AML-193 (cell line): ENCODE results near the gene SETD6.
"Not testable (repeated sequence)": the region's sequence is repeated elsewhere in the genome, so short reads cannot be mapped to it uniquely, and the experiment has no call there.

ENCODE experiments used
- DNase-seq, 2 experiments: peaks; one replicate each; lab custom pipeline; 2025; lab: John Stamatoyannopoulos, UW

SETD6 gene

DNA sequence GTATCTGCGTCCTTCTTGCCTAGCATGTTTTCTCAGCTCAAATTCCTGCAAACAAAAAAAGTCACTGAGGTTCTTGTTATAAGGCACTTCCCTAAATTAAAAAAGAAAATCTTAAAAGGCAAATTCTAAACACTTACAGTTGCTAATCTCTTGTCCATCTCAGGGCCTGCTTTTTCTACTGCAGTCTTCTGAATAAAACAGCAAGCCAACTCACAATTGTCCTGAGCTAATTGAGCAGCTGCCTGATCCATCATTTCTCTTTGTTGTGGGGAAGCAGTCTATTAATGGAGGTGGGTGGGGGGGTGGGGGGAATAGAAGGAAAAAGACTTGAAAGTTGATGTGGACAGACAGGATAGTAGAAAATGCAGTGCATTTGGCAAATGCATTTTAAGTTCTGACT lies 27.0 kb downstream of the SETD6 start:
- no peak for DNase-seq

DNA sequence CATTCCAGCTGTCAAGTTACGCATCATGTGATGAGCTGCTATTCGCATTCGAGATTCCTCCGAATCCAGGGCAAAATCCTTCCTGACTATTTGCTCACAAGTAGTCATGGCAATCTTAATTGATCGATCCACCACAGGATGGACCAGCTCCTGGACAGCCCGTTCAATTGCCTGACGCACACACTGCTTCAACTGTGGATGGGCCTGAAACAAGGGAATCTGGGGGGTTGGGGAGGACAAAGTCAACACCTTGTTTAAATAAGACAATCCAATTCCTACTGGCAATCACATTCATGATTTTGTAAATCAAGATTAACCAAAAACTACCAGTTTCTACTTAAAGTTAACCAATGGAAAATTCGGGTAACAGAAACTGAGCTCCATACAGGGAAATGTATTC lies 28.4 kb downstream of the SETD6 start:
- DNase-seq, result no peak

DNA sequence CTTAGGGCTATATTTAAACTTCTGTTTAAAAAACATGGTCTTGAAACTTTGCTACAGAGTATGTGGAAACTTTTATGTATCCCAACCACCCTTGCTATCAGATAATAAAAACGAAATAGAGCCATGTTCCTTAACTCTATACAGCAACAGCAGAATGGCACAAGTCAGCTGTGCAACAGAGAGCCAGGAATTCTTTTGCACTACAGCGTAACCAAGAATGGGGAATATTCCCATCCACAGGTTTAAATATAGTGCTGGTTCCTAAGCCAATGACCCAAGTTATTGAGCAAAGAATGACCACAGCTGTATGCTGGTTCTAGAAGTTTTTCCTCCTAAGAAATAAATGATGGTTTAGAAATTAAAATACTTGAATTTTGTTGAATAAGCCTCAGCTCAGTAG lies 33.1 kb downstream of the SETD6 start:
- DNase-seq, result no peak

DNA sequence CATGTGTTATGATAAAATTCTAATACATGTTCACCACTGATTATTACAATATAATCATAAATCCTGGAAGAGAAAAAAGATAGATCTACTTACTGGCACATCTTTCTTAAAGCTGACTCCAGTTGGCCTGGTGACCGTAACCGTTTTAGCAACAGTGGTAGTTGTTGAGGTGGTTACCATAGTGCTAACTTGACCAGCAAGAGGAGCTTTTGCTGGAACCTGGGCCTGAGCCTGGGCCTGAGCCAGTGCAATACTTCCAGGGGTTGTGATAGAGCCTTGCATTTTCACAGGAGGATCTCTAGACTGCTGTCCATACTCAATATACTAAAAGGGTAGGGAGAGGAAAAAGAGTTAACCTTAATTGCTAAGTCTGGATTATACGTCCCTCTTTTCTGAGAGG lies 36.2 kb downstream of the SETD6 start:
- no peak for DNase-seq

DNA sequence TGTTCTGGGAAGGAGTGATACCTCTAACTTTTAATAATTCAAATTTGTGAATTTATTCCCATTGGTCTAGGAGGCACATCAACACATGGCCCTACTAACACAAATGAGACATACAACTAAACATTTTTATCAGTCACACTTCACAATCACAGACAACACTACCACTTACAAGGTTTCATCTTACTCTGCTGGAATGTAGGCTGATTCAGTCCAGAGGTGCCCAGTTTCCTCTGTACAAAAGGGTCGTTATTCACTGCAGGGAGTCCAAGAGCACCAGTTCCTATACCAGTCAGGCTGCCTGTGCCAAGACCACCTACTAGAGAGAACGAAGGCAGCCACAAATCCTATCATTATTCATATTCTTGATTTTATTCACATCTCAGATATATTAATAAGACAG lies 41.4 kb downstream of the SETD6 start:
- no peak for DNase-seq

DNA sequence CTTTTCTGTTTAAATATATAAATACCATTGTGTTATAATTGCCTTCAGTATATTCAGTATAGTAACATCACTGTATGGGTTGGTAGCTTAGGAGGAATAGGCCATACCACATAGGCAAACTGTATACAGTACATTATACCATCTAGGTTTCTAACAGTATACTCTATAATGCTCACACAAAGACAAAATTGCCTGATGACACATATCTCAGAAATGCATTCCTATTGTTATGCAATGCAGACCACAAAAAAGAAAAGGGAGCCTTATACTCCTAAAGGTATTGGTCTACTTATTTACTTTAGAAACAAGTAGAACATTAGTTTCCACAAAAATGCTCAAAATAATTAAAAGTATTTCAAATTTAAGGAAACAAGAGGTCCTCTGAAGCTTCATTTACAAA lies 47.9 kb downstream of the SETD6 start:
- DNase-seq, result no peak

DNA sequence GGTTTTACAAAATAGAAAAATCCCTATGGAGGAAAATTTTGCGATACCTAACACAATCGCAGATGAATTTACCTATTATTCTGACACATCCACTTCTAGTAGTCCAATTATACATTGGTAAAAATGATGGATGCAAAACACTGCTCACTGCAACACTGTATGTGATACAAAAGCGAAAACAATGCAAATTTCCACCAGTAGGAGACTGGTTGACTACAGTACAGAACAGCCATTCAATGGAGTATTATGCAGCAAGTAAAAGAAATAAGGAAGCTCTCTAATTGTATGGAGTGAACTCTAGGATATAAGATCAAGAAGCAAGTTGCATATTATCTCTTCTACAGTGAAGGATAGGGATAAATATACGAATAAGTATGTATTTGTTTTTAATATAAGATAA lies 48.5 kb downstream of the SETD6 start:
- DNase-seq, result peak in 1 of 2 experiments; percentile 12

DNA sequence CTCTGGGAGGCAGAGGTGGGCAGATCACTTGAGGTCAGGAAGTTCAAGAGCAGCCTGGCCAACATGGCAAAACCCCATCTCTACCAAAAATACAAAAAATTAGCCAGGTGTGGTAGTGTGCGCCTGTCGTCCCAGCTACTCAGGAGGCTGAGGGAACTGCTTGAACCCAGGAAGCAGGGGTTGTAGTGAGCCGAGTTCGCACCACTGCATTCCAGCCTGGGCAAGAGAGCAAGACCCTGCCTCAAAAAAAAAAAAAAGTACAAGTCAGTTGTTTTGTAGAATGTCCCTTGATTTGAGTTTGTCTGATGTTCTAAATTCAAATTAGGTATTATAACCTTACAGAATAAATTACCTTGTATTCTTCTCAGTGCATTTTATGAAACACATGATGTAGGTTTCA lies 50.4 kb downstream of the SETD6 start:
- not testable (repeated sequence) for DNase-seq
